GM18499 (cell line): ENCODE data around the gene TRIM27.
"Not testable (repeated sequence)": the region's sequence is repeated elsewhere in the genome, so short reads cannot be mapped to it uniquely, and the experiment has no call there.

Experiments used
- ATAC-seq: cut with Tn5 transposase; IDR thresholded peaks from one replicate; pipeline ENCODE4 v1.9.1; 2021; ENCODE audit warnings: moderate number of reproducible peaks; ENCODE audit not compliant: insufficient read depth, unreplicated experiment

TRIM27 gene

DNA sequence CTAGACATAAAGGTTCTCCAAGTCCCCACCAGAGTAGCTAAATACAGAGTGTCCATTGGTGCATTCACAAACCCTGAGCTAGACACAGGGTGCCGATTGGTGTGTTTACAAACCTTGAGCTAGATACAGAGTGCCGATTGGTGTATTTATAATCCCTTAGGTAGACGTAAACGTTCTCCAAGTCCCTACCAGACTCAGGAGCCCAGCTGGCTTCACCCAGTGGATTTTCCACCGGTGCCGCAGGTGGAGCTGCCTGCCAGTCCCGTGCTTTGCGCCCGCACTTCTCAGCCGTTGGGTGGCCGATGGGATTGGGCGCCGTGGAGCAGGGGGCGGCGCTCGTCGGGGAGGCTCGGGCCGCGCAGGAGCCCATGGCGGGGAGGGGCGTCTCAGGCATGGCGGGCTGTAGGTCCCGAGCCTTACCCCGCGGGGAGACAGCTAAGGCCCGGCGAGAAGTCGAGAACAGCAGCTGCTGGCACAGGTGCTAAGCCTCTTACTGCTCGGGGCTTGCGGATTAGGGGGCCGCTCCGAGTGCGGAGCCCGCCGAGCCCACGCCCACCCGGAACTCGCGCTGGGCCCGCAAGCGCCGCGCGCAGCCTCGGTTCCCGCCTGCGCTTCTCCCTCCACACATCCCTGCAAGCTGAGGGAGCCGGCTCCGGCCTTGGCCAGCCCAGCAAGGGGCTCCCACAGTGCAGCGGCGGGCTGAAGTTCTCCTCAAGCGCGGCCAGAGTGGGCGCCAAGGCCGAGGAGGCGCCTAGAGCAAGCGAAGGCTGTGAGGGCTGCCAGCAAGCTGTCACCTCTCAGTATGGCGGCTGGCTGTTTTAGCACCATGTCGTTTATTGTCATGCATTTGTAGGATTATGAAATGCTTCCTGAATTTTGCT is 57.3 kb downstream of the TRIM27 start:
- not testable (repeated sequence) for ATAC-seq

GRCh38 chr6:28865401-28866204 is 58.2 kb downstream of the TRIM27 start:
- no peak for ATAC-seq

GRCh38 chr6:28864326-28864923 is 59.4 kb downstream of the TRIM27 start:
- ATAC-seq, result no peak

DNA sequence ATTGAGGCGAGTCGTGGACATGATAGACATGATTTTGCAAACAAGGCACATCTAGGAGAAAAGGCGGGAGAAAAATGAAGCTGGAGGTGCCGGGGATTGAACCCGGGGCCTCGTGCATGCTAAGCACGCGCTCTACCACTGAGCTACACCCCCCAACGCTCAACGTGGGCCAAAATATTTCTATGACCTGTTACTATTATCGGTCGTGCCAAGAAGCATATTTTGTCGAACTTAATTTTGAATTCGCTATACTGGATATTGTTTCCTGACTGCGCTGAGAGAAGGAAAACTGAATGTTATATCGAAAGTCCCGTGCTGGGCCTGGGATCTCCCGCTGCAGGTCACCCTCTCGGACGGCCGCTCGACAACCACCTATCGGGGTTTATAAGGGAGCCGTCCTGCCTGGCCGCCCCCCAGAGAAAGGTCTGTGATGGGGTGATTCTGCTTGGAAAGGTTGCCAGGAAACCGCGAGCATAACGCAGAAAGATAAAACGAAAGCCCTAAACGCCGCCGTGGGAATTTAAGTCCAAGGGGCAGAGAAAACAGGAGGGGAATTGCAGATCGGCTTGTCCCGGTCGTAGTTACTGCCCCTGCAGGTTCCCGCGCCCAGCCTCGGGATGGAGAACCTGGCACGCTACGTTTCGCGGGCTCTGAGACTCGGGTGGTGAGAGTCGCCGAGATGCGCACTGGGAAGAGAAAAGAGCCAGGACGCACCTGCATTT is 60.0 kb downstream of the TRIM27 start:
- ATAC-seq, result no peak

- no peak for ATAC-seq
Measured at GRCh38 chr6:28862077-28862476, 61.7 kb downstream of the TRIM27 start.

GRCh38 chr6:28861339-28861738 is 62.4 kb downstream of the TRIM27 start:
- no peak for ATAC-seq

GRCh38 chr6:28860581-28860980 is 63.2 kb downstream of the TRIM27 start:
- ATAC-seq, result no peak

DNA sequence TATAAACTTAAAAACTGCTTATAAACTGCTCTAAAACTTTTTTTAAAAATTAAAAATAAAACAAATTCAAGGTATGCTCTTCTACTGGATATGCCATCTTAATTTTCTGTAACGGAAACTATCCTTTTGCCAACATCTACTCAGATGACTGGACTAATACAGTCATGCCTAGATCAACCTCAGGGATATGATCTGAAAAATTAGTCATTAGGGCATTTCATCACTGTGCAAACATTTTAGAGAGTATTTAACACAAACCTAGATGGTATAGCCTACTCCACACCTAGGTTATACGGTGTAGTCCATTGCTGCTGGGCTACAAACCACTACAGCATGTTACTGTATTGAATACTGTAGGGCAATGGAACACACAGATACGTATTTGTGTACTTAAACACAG is 64.8 kb downstream of the TRIM27 start:
- ATAC-seq, result no peak

- no peak for ATAC-seq
Measured at GRCh38 chr6:28856620-28857005, 67.2 kb downstream of the TRIM27 start.

DNA sequence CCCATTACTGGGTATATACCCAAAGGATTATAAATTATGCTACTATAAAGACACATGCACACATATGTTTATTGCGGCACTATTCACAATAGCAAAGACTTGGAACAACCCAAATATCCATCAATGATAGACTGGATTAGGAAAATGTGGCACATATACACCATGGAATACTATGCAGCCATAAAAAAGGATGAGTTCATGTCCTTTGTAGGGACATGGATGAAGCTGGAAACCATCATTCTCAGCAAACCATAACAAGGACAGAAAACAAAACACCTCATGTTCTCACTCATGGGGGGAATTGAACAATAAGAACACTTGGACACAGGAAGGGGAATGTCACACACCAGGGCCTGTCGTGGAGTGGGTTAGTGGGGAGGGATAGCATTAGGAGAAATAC is 69.4 kb downstream of the TRIM27 start:
- not testable (repeated sequence) for ATAC-seq
